ENCODE measurements around the gene EPB41.
A peak's percentile ranks its signal among the peaks of the same experiment; 100 is the strongest.
"Not testable (repeated sequence)": the region's sequence is repeated elsewhere in the genome, so short reads cannot be mapped to it uniquely, and the experiment has no call there.

The EPB41 gene

GRCh38 chr1:29108041-29108440, 193.7 kb downstream of the EPB41 start:
- not testable (repeated sequence) for DNase-seq (ENCODE audit: low spot score)

GRCh38 chr1:29112705-29113412, 198.5 kb downstream of the EPB41 start:
- no peak for DNase-seq (ENCODE audit: low spot score)

- no peak for DNase-seq (ENCODE audit: low spot score)
Measured at GRCh38 chr1:29113413-29114117, 199.2 kb downstream of the EPB41 start.

DNA sequence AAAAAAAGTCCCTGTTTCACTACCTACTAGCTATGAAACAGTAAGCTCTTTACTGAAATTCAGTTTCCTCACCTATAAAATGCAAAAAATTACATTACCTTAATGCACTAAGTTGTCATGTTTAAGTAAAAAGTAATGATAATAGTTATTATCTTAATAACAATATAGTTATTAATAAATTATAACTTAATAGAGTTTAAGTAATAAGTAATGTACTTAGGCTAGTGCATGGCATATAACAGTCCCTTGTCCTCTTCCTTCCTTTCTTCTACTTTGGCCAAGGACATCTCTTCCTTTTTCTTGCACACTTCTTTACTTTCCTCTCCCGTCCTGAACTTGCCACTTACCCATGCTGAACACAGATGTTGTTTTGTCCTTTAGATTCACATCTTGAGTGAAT, 200.3 kb downstream of the EPB41 start:
- DNase-seq (ENCODE audit: low spot score): no peak

GRCh38 chr1:29117381-29117780, 203.0 kb downstream of the EPB41 start:
- no peak for DNase-seq (ENCODE audit: low spot score)

GRCh38 chr1:29119121-29119929, 205.0 kb downstream of the EPB41 start:
- DNase-seq (ENCODE audit: low spot score): no peak

DNA sequence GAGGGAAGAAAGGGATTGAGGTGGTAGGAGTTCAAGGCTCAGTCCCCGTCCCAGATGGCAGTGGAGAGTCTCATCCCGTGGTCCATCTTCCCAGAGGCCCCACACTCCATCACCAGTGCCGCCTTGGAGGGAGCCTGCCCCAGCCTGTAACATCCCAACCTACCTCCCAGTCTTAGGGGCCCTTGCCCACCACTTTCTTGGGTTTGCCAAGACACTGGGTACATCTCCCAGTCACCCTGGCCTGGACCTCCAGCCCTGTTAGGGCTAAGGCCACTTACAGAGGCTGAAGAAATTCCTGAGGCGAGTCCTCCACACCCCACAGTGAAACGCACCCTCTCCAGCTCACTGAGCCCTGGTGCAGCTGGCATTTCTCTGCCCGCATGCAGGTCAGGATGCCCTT, 206.0 kb downstream of the EPB41 start:
- no peak for DNase-seq (ENCODE audit: low spot score)

DNA sequence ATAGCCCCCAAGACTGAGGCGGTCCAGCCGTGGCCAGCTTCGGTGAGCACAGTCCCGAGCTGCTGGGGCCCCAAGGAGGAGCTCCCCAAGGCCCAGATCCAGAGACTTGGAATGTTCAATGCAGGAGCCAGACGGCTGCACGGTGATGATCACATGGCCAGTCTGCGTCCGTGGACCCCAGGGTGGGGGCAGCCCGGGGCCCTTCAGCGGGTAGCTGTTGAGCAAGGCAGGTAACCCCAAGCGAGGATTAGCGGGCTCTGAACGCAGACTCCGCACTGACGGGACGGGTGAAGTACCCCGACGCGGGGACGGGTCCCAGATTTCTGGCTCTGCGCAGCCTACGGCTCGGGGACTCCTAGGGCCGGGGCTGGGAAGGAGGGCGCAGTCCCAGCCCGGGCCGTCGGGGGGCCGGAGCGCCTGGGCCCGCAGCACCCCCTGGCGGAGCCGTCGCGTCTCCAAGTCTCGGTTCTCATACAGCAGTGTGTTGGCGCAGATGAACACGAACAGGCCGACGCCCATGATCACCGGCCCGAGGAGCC, 206.6 kb downstream of the EPB41 start:
- DNase-seq (ENCODE audit: low spot score): no peak

- no peak for DNase-seq (ENCODE audit: low spot score)
Measured at GRCh38 chr1:29121516-29121935, 207.2 kb downstream of the EPB41 start.

DNA sequence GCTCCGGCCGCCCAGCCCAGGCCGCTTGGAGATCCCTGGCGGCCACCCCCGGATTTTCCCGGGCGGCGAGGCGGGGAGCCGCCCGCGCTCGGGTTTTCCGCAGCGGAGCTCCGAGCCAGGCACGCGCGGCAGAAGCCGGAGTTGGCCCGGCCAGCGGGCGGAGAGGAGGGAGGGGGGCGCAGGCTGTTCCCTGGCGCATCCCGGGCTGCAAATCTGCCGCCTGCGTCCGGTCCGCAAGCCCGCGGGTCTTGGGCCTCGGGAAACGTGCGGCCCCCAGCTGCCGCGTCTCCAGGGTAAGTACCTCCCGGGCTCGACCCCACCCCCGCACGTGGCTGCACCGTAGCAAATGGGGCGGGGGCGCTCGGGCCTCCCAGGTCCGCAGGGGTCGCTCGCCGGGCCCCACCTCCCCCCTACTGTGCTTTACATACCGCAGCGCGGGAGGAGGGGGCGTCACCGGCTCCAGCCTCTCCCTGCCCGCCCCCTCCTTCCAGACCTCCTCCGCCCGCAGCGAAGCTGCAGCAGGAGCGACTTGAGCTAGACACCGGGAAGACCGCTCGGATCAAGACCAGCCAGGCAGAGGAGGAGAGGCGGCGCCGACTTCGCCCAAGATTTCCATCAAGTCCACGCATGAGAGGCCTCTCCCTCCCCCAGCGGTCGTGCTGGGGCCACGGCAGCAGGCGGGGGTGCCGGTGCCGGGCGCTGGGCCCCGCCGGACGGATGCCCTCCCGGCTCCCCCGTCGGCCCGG, 207.7 kb downstream of the EPB41 start:
- no peak for DNase-seq (ENCODE audit: low spot score)

GRCh38 chr1:29122682-29123052, 208.3 kb downstream of the EPB41 start:
- no peak for DNase-seq (ENCODE audit: low spot score)

GRCh38 chr1:29123053-29123886, 208.9 kb downstream of the EPB41 start:
- no peak for DNase-seq (ENCODE audit: low spot score)

DNA sequence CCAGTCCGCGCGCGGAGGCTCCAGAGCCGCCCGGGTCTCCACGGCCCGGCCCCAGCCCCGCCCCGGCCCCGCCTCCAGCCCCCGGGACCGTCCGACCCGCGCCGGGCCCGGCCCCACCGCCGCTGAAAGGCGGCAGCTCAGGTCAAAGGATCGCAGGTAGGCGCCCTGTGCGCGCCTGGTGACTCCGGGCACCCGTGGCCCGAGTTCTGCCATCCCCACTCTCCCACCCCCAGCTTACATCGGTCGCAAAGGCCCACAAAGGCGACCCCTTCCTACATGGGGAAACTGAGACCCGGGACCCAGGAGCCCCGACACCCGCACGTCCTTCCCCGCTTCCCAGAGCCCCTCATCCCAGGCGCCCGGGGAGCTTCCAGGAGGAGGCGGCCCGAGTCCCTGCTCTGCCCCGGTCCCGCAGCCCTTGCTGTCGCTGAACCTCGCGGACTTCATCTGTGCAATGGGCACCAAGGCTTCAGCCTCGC, 209.6 kb downstream of the EPB41 start, which contains the start of gene TMEM200B:
TMEM200B (minus strand) TSS at position 17 of the 479 bp plus-strand sequence. CDS start 2,075 bp downstream, outside the sequence.
- no peak for DNase-seq (ENCODE audit: low spot score)

- DNase-seq (ENCODE audit: low spot score): peak; percentile 77
Measured at GRCh38 chr1:29124366-29125236, 210.2 kb downstream of the EPB41 start.

GRCh38 chr1:29125237-29125641, 210.9 kb downstream of the EPB41 start:
- peak; percentile 21 for DNase-seq (ENCODE audit: low spot score)

- DNase-seq (ENCODE audit: low spot score): no peak
Measured at GRCh38 chr1:29125788-29126187, 211.4 kb downstream of the EPB41 start.

- no peak for DNase-seq (ENCODE audit: low spot score)
Measured at GRCh38 chr1:29126198-29126597, 211.8 kb downstream of the EPB41 start.

- DNase-seq (ENCODE audit: low spot score): no peak
Measured at GRCh38 chr1:29128739-29129138, 214.4 kb downstream of the EPB41 start.

- DNase-seq (ENCODE audit: low spot score): no peak
Measured at GRCh38 chr1:29129916-29130315, 215.5 kb downstream of the EPB41 start.
